ENCODE data around the gene PRKCA. TPM values are rescaled to one million over a fixed set of nuclear protein-coding genes. Genes with fewer than 3 reads are reported as not detected.

Gene PRKCA
- total and polyA plus RNA-seq, 9 of the 15 experiments (the other 6 are each of a cell fraction or from before 2014, with no cell fraction given): 3.2 to 33.0 (median 17.8) TPM

GRCh38 chr17:66734186-66734943 is 432.0 kb downstream of the PRKCA start (continued):
- no peak for TF ChIP-seq ZNF318 (IDR thresholded peaks at IDR 0.05; ENCODE audit: borderline replicate concordance in 1 of 2, low read depth in 1 of 2)
- TF ChIP-seq ZKSCAN1 (IDR thresholded peaks at IDR 0.05; ENCODE audit: low read depth, low read length): no peak
- no peak for TF ChIP-seq GATA2 (CRISPR knock-in tag; IDR thresholded peaks at IDR 0.05)
- TF ChIP-seq ZNF561 (CRISPR knock-in tag; conservative IDR thresholded peaks at IDR 0.05): no peak
- no peak for TF ChIP-seq NR2C1 (IDR thresholded peaks at IDR 0.05)
- TF ChIP-seq NR2C1 (tag; IDR thresholded peaks at IDR 0.05): peak; percentile 89
- TF ChIP-seq ZNF12 (CRISPR knock-in tag; IDR thresholded peaks at IDR 0.05): no peak
- TF ChIP-seq FOXJ2 (tag; IDR thresholded peaks at IDR 0.05): no peak
- no peak for TF ChIP-seq ZNF224 (CRISPR knock-in tag; IDR thresholded peaks at IDR 0.05)
- TF ChIP-seq ZFPM2 (CRISPR knock-in tag; IDR thresholded peaks at IDR 0.05): no peak
- TF ChIP-seq ZZZ3 (IDR thresholded peaks at IDR 0.05): no peak
- TF ChIP-seq ZFP1 (CRISPR knock-in tag; IDR thresholded peaks at IDR 0.05): no peak
- no peak for TF ChIP-seq CBFA2T2 (conservative IDR thresholded peaks at IDR 0.05)
- peak; percentile 67; the same call in 1 of the 2 replicates for TF ChIP-seq TCF15 (CRISPR knock-in tag; IDR thresholded peaks at IDR 0.05)
- TF ChIP-seq YBX1 (IDR thresholded peaks at IDR 0.05): no peak
- TF ChIP-seq KAT2B (IDR thresholded peaks at IDR 0.05; ENCODE audit: low read depth, low read length): no peak
- TF ChIP-seq ZFP36 (IDR thresholded peaks at IDR 0.05; ENCODE audit: low read depth, low read length, partially characterized antibody): no peak
- TF ChIP-seq ZNF23 (CRISPR knock-in tag; IDR thresholded peaks at IDR 0.05): no peak
- no peak for TF ChIP-seq FOS (IDR thresholded peaks at IDR 0.05; ENCODE audit: extremely low read depth, insufficient read length)
- peak; percentile 60; the same call in 1 of the 2 replicates for TF ChIP-seq NFE2L1 (tag; IDR thresholded peaks at IDR 0.05; ENCODE audit: borderline replicate concordance, low read depth)
- no peak for TF ChIP-seq ETV6 (IDR thresholded peaks at IDR 0.05; ENCODE audit: borderline replicate concordance in 1 of 2, low read depth in 2 of 2, low read length in 1 of 2)
- no peak for TF ChIP-seq ETV6 (CRISPR knock-in tag; IDR thresholded peaks at IDR 0.05; ENCODE audit: borderline replicate concordance)

Data from K562 (cell line).